PFSK-1 (cell line): ENCODE results near the gene GPR179.

Experiments
- FOXP2 ChIP-seq: optimal IDR thresholded peaks from 2 replicates; pipeline ENCODE3; 2011; ENCODE audit warnings: borderline replicate concordance, control low read depth, inconsistent platforms; ENCODE audit not compliant: insufficient read depth; ENCODE audit errors: extremely low read length, extremely low read depth
- POLR2AphosphoS5 ChIP-seq: IDR thresholded peaks from 2 replicates; pipeline ENCODE4 v1.6.1; 2012; ENCODE audit warnings: low read depth, mild to moderate bottlenecking, control low read depth, low read length, moderate library complexity
- SIN3A ChIP-seq: IDR thresholded peaks from 2 replicates; pipeline ENCODE4 v1.6.1; 2012; ENCODE audit warnings: mild to moderate bottlenecking, low read length, moderate library complexity, borderline replicate concordance; ENCODE audit not compliant: insufficient read depth
- TAF1 ChIP-seq: IDR thresholded peaks from 2 replicates; pipeline ENCODE4 v1.6.1; 2012; ENCODE audit warnings: low read length, control low read depth, borderline replicate concordance; ENCODE audit not compliant: insufficient read depth
- TF ChIP-seq, protein P1 (sequence below), 2 experiments: IDR thresholded peaks; 2 replicates each; pipeline versions ENCODE4 v1.6.1 to v1.8.0; 2011 to 2012; ENCODE audit warnings: low read depth in 2 of 2, low read length in 2 of 2, control low read depth in 1 of 2, inconsistent platforms in 1 of 2, mild to moderate bottlenecking in 1 of 2, moderate library complexity in 1 of 2; ENCODE audit not compliant: insufficient read depth in 1 of 2

- TF ChIP-seq POLR2AphosphoS5 (no peak), SIN3A (no peak), TAF1 (no peak), FOXP2 (no peak)
- TF ChIP-seq, protein P1, sequence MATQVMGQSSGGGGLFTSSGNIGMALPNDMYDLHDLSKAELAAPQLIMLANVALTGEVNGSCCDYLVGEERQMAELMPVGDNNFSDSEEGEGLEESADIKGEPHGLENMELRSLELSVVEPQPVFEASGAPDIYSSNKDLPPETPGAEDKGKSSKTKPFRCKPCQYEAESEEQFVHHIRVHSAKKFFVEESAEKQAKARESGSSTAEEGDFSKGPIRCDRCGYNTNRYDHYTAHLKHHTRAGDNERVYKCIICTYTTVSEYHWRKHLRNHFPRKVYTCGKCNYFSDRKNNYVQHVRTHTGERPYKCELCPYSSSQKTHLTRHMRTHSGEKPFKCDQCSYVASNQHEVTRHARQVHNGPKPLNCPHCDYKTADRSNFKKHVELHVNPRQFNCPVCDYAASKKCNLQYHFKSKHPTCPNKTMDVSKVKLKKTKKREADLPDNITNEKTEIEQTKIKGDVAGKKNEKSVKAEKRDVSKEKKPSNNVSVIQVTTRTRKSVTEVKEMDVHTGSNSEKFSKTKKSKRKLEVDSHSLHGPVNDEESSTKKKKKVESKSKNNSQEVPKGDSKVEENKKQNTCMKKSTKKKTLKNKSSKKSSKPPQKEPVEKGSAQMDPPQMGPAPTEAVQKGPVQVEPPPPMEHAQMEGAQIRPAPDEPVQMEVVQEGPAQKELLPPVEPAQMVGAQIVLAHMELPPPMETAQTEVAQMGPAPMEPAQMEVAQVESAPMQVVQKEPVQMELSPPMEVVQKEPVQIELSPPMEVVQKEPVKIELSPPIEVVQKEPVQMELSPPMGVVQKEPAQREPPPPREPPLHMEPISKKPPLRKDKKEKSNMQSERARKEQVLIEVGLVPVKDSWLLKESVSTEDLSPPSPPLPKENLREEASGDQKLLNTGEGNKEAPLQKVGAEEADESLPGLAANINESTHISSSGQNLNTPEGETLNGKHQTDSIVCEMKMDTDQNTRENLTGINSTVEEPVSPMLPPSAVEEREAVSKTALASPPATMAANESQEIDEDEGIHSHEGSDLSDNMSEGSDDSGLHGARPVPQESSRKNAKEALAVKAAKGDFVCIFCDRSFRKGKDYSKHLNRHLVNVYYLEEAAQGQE (IDR thresholded peaks at IDR 0.05; ENCODE audit: insufficient read depth in 1 of 2, low read depth in 2 of 2, low read length in 2 of 2) = no peak
These were observed 19.0 kb downstream of the GPR179 start for GRCh38 chr17:38324772-38325171.
